OCI-LY7 (cell line): ENCODE data around the gene GRXCR2.

ENCODE experiments used
- CTCF ChIP-seq: fragments of 200-600 bp; sonication (generic); conservative IDR thresholded peaks from 2 replicates; pipeline ENCODE4 v1.5.1; 2014; ENCODE audit warnings: mild to moderate bottlenecking, antibody characterized with exemption, low read length, moderate library complexity, mixed read lengths
- EZH2phosphoT487 ChIP-seq: fragments of 200-600 bp; sonication (generic); IDR thresholded peaks from 2 replicates; pipeline ENCODE4 v1.6.1; 2018; ENCODE audit warnings: low read depth, borderline replicate concordance, mild to moderate bottlenecking, mixed run types, antibody characterized with exemption, low read length, moderate library complexity, mixed read lengths

- TF ChIP-seq CTCF (no peak), EZH2phosphoT487 (no peak)
Measured at GRCh38 chr5:145918397-145918796, 45.6 kb upstream of the GRXCR2 start.
